Measurements from ENCODE around the gene GJD3. TPM values are rescaled to one million over a fixed set of nuclear protein-coding genes. Genes with fewer than 3 reads are reported as not detected.

Gene GJD3
- total and polyA plus RNA-seq, 2 donors (not counting 1 experiment from before 2014, with no cell fraction given), result not detected

DNA sequence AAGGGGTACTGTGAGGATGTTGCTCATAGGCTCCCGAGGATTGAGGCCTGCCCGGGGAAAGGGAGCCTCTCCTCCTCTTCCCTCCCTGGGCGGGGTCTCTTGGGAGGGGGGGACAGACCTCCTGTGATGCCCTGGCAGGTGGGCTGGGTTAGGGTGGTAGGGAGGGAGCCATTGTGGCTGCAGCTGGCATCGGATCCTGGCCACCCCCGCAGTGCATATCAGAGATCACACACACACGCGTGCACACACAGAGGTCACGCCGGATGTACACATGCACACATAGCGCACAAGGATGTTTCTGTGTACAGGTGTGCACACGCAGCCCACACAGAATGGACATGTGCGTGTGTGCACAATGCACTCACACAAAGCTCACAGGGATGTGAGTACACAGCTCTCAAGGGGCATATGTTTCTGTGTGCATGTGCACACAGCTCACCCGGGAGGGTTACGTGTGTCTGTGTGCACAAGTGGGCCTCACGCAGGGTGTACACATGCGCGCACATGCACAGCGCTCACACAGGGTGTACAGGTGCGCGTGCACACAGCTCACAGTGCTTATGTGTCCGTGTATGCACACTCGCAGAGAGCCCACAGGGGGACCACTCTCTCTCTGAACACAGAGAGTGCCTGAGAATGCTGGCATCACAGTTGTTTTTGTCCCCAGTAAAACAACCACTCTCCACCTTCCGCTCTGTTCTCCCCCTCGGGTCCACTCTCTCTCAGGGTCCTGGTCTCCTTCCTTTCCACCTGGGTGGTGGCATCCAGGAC lies 2.4 kb downstream of the GJD3 start:
- H3K36me3 ChIP-seq (replicated peaks in 1 of 2; ENCODE audit: control extremely low read depth in 1 of 2, control insufficient read depth in 1 of 2, extremely low read depth in 1 of 2, insufficient read depth in 2 of 2, low read length in 1 of 2), result no peaks in the 10 kb centered on the region
- no peak overlapping the region for H3K27ac ChIP-seq (ENCODE audit: low read length in 2 of 2)
- TF ChIP-seq, protein P1, sequence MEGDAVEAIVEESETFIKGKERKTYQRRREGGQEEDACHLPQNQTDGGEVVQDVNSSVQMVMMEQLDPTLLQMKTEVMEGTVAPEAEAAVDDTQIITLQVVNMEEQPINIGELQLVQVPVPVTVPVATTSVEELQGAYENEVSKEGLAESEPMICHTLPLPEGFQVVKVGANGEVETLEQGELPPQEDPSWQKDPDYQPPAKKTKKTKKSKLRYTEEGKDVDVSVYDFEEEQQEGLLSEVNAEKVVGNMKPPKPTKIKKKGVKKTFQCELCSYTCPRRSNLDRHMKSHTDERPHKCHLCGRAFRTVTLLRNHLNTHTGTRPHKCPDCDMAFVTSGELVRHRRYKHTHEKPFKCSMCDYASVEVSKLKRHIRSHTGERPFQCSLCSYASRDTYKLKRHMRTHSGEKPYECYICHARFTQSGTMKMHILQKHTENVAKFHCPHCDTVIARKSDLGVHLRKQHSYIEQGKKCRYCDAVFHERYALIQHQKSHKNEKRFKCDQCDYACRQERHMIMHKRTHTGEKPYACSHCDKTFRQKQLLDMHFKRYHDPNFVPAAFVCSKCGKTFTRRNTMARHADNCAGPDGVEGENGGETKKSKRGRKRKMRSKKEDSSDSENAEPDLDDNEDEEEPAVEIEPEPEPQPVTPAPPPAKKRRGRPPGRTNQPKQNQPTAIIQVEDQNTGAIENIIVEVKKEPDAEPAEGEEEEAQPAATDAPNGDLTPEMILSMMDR (IDR thresholded peaks at IDR 0.05), result no peak
- TF ChIP-seq EZH2 (IDR thresholded peaks at IDR 0.05; ENCODE audit: borderline replicate concordance, insufficient read depth, low read depth, low read length, poor library complexity, severe bottlenecking), result no peak
- peaks cover 0 to 6% (median 0%) of the 10 kb centered on the region in 3 donors for H3K9me3 ChIP-seq (ENCODE audit: control extremely low read depth in 1 of 3, control insufficient read depth in 2 of 3, insufficient read depth in 1 of 3, low read length in 2 of 3)
- ChIA-PET POLR2A (interaction anchor here (1.0 to 1.4 kb wide), 4 partner anchors 43 to 202 kb away, joined by 3 to 4 read pairs (median 4); no protein-coding TSS in a partner anchor), CTCF (interaction anchor here (0.6 to 15.9 kb wide), 15 partner anchors 10 to 1286 kb away, joined by 3 to 871 read pairs (median 4); partner anchors contain the start of genes CDC6, RARA and TOP2A)
- 68% methylated on average over 21 of the region's 24 CpGs for WGBS (ENCODE audit: insufficient coverage)
- no peaks in the 10 kb centered on the region for H4K20me1 ChIP-seq (ENCODE audit: control insufficient read depth, insufficient read depth, low read length, poor library complexity, severe bottlenecking)
- peak overlapping the region; percentile 74 for H2AFZ ChIP-seq (ENCODE audit: insufficient read depth, low read depth, low read length, poor library complexity, severe bottlenecking)
- H3K79me2 ChIP-seq (ENCODE audit: control insufficient read depth, insufficient read depth, low read length), result no peaks in the 10 kb centered on the region
- intact Hi-C loops (cut with micrococcal nuclease), result loop anchor here (1.0 to 5.0 kb wide), 4 partner anchors 169 to 1305 kb away; no protein-coding TSS in a partner anchor
- Mint-ChIP-seq H3K27me3 (peaks cover 12% of the 10 kb centered on the region), H3K4me3 (peak overlapping the region; percentile 69), H3K4me1 (peaks cover 12% of the 10 kb centered on the region), H3K27ac (peak overlapping the region; percentile 34), H3K9me3 (ENCODE audit: insufficient read depth) (no peaks in the 10 kb centered on the region)
- H3K4me3 ChIP-seq (ENCODE audit: control extremely low read depth in 1 of 5, extremely low read depth in 1 of 5, insufficient read depth in 1 of 5, low read depth in 2 of 5, low read length in 4 of 5), result peak overlapping the region in 2 of 5 experiments; percentile 48 to 55
- peak overlapping the region; percentile 45 for H3K9ac ChIP-seq (ENCODE audit: low read length)
- DNase-seq, result no peak
- peaks cover 15 to 17% of the 10 kb centered on the region in 2 donors for H3K4me1 ChIP-seq (ENCODE audit: control insufficient read depth in 2 of 2, insufficient read depth in 2 of 2, low read length in 2 of 2)
- H3K27me3 ChIP-seq (replicated peaks in 1 of 4; ENCODE audit: control extremely low read depth in 1 of 4, control insufficient read depth in 3 of 4, insufficient read depth in 4 of 4, low read length in 3 of 4), result peaks cover 0 to 34% (median 8%) of the 10 kb centered on the region in 4 experiments
- peak overlapping the region; percentile 90 for H3K4me2 ChIP-seq (replicated peaks; ENCODE audit: low read depth, low read length, poor library complexity, severe bottlenecking)
- no peak for ATAC-seq (ENCODE audit: low read depth)

All from B cell (primary cell).